ENCODE results near the gene ENO2. TPM values are rescaled to one million over a fixed set of nuclear protein-coding genes. Genes with fewer than 3 reads are reported as not detected.

The ENO2 gene
- total RNA-seq, 1 donor from 2014 or later: 32.2 TPM

GRCh38 chr12:6967651-6968100, 53.3 kb downstream of the ENO2 start:
- peaks cover 23% of the 10 kb centered on the region for H3K4me1 Mint-ChIP-seq (ENCODE audit: unreplicated experiment)
- peak overlapping the region; percentile 37 for H3K4me3 Mint-ChIP-seq
- DNase-seq (ENCODE audit: extremely low spot score, unreplicated experiment): no peak
- no peaks in the 10 kb centered on the region for H3K9me3 Mint-ChIP-seq
- peak overlapping the region; percentile 67 for H3K27ac Mint-ChIP-seq
- no peaks in the 10 kb centered on the region for H3K27me3 Mint-ChIP-seq
- no peak for TF ChIP-seq CTCF (conservative IDR thresholded peaks at IDR 0.05)
- H3K36me3 Mint-ChIP-seq: peaks cover 35% of the 10 kb centered on the region

GRCh38 chr12:6968426-6968825, 54.0 kb downstream of the ENO2 start:
- no peaks in the 10 kb centered on the region for H3K9me3 Mint-ChIP-seq
- TF ChIP-seq CTCF (conservative IDR thresholded peaks at IDR 0.05): no peak

GRCh38 chr12:6970096-6970527, 55.7 kb downstream of the ENO2 start:
- no peaks in the 10 kb centered on the region for H3K9me3 Mint-ChIP-seq
- no peaks in the 10 kb centered on the region for H3K27me3 Mint-ChIP-seq
- peak overlapping the region; percentile 98 for H3K27ac Mint-ChIP-seq
- peaks cover 20% of the 10 kb centered on the region for H3K4me1 Mint-ChIP-seq (ENCODE audit: unreplicated experiment)
- DNase-seq (ENCODE audit: extremely low spot score, unreplicated experiment): no peak
- no peak for TF ChIP-seq CTCF (conservative IDR thresholded peaks at IDR 0.05)
- peaks cover 29% of the 10 kb centered on the region for H3K36me3 Mint-ChIP-seq
- H3K4me3 Mint-ChIP-seq: peak overlapping the region; percentile 100

More at GRCh38 chr12:6968426-6968825, 54.0 kb downstream of the ENO2 start:
- Mint-ChIP-seq H3K27ac (peak overlapping the region; percentile 98), H3K36me3 (peaks cover 35% of the 10 kb centered on the region), H3K27me3 (no peaks in the 10 kb centered on the region), H3K4me1 (ENCODE audit: unreplicated experiment) (peaks cover 23% of the 10 kb centered on the region), H3K4me3 (peak overlapping the region; percentile 100)
- no peak for DNase-seq (ENCODE audit: extremely low spot score, unreplicated experiment)

Small RNA genes within 50 kb of the gene (microRNA-seq; reads per million reads assigned to microRNA genes)
- 12,079 reads per million, percentile 97 among the genes with 10 or more reads in this experiment for gene MIR141
- gene MIR200C: 148,300 reads per million, percentile 100 among the genes with 10 or more reads in this experiment

Other genes with a start within 250 kb of the ENO2 start
- gene ZNF384, start 225.2 kb upstream of the ENO2 start, total RNA-seq (ENCODE audit: low replicate concordance): 78.3 and 127 TPM in 2 replicates
- gene PIANP, start 213.8 kb upstream of the ENO2 start, total RNA-seq (ENCODE audit: low replicate concordance): 0.95 and 3.9 TPM in 2 replicates
- gene COPS7A, start 190.5 kb upstream of the ENO2 start, total RNA-seq (ENCODE audit: low replicate concordance): 35.4 and 94.5 TPM in 2 replicates
- 187 and 371 TPM in 2 replicates for gene MLF2, start 161.4 kb upstream of the ENO2 start, total RNA-seq (ENCODE audit: low replicate concordance)
- gene PTMS, start 148.2 kb upstream of the ENO2 start, total RNA-seq (ENCODE audit: low replicate concordance): 191 and 395 TPM in 2 replicates
- gene LAG3, start 142.1 kb upstream of the ENO2 start, total RNA-seq (ENCODE audit: low replicate concordance): 0.52 and 2.6 TPM in 2 replicates
- 0.64 and 0.65 TPM in 2 replicates for gene CD4, start 125.1 kb upstream of the ENO2 start, total RNA-seq (ENCODE audit: low replicate concordance)
- gene GPR162, start 92.8 kb upstream of the ENO2 start, total RNA-seq (ENCODE audit: low replicate concordance): 5.4 and 17.8 TPM in 2 replicates
- gene P3H3, start 86.2 kb upstream of the ENO2 start, total RNA-seq (ENCODE audit: low replicate concordance): 40.7 and 66.0 TPM in 2 replicates
- gene GNB3, start 73.7 kb upstream of the ENO2 start, total RNA-seq (ENCODE audit: low replicate concordance): 6.3 and 25.2 TPM in 2 replicates
- gene CDCA3, start 63.3 kb upstream of the ENO2 start, total RNA-seq (ENCODE audit: low replicate concordance): 31.7 and 33.5 TPM in 2 replicates
- 121 and 198 TPM in 2 replicates for gene USP5, start 62.4 kb upstream of the ENO2 start, total RNA-seq (ENCODE audit: low replicate concordance)
- gene TPI1, start 47.0 kb upstream of the ENO2 start, total RNA-seq (ENCODE audit: low replicate concordance): 565 and 954 TPM in 2 replicates
- gene SPSB2, start 41.3 kb upstream of the ENO2 start, total RNA-seq (ENCODE audit: low replicate concordance): 6.5 and 13.9 TPM in 2 replicates
- gene LRRC23, start 9.8 kb upstream of the ENO2 start, total RNA-seq (ENCODE audit: low replicate concordance): 10.1 and 20.0 TPM in 2 replicates
- gene ATN1, start 13.4 kb downstream of the ENO2 start, total RNA-seq (ENCODE audit: low replicate concordance): 131 and 139 TPM in 2 replicates
- not detected in 2 replicates for gene RNU7-1, start 29.2 kb downstream of the ENO2 start, total RNA-seq (ENCODE audit: low replicate concordance)
- 220 and 275 TPM in 2 replicates for gene C12orf57, start 29.4 kb downstream of the ENO2 start, total RNA-seq (ENCODE audit: low replicate concordance)
- 15.6 and 61.0 TPM in 2 replicates for gene PTPN6, start 36.8 kb downstream of the ENO2 start, total RNA-seq (ENCODE audit: low replicate concordance)
- 252 and 377 TPM in 2 replicates for gene PHB2, start 56.1 kb downstream of the ENO2 start, total RNA-seq (ENCODE audit: low replicate concordance)
- 46.5 and 108 TPM in 2 replicates for gene EMG1, start 56.3 kb downstream of the ENO2 start, total RNA-seq (ENCODE audit: low replicate concordance)
- gene LPCAT3, start 103.9 kb downstream of the ENO2 start, total RNA-seq (ENCODE audit: low replicate concordance): 34.4 and 79.0 TPM in 2 replicates
- gene C1S, start 146.1 kb downstream of the ENO2 start, total RNA-seq (ENCODE audit: low replicate concordance): 2.7 and 3.1 TPM in 2 replicates
- gene C1R, start 177.9 kb downstream of the ENO2 start, total RNA-seq (ENCODE audit: low replicate concordance): 5.4 and 6.5 TPM in 2 replicates
- gene C1RL, start 194.6 kb downstream of the ENO2 start, total RNA-seq (ENCODE audit: low replicate concordance): 32.4 and 58.0 TPM in 2 replicates
- 1.0 and 1.2 TPM in 2 replicates for gene RBP5, start 214.3 kb downstream of the ENO2 start, total RNA-seq (ENCODE audit: low replicate concordance)
- 51.6 and 80.7 TPM in 2 replicates for gene CLSTN3, start 215.8 kb downstream of the ENO2 start, total RNA-seq (ENCODE audit: low replicate concordance)